IPS DF 4.7 (cell line): ENCODE measurements around the gene IGSF1.

Experiments used
- DNase-seq: peaks from one replicate; pipeline ENCODE4 v3.0.0-alpha.2; 2013; ENCODE audit warnings: low spot score; ENCODE audit errors: extremely low read depth

The IGSF1 gene

DNA sequence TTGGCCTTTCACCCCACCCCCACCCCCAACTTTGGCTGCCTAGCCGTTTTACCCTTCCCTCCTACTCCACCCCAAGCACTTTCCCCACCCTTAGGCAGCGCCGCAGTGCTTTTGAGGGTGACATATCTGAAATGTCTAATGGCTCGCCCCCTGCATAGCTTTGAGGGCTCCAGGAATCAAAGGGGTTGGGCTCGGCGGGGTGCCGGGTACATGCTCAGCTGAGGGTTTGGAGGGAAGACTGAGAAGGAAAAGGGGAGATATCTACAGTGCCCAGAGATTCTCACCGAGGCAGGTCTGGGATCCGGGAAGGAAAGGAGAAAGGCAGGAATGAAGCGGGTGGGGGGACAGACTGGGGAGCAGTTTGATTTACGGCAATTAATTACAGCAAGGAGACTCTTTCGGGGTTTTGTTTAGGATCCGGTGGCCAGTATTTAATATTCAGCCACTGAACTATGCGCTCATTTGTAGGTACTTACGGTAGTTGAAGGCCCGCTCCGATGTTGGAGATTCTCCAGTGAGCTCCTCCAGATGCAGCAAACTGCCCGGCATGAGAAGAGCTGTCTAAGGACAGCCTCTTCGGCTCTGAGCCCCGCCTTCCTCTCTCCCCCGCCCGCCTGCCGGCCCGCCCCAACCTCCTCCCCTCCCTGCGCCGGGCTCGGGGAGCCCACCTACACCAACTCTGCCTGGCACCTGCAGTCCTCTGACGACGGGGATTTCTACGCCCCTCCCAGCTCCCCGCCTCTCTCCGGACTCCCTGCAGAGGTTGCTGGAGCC is at the start of gene IGSF1:
TSS of gene IGSF1 (minus strand) at position 569 of the 774 bp plus-strand sequence. CDS start 2,632 bp downstream, outside the sequence.
- DNase-seq = peak; percentile 44

DNA sequence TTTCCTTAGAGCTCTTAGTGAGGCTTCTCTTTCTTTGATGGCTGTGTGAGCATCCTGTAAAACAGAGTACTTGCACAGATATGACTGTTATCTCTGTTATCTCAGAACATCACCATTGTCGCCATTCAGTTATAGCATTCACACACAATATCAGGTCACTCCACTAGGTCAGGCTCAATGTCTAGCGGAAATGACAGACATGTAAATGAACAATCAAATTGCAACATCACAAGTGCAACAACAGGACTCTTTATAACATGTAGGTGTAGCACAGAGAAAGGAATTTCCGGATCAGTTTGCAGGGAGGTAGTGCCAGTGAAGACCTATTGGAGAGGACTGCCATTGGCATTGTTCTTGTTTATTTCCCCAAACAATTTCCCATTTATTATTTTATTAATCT is 43.2 kb upstream of the IGSF1 start:
- DNase-seq = no peak

- no peak for DNase-seq
Measured at GRCh38 chrX:131331152-131331551, 42.0 kb upstream of the IGSF1 start.

- DNase-seq = no peak
Measured at GRCh38 chrX:131330735-131331134, 41.6 kb upstream of the IGSF1 start.

DNA sequence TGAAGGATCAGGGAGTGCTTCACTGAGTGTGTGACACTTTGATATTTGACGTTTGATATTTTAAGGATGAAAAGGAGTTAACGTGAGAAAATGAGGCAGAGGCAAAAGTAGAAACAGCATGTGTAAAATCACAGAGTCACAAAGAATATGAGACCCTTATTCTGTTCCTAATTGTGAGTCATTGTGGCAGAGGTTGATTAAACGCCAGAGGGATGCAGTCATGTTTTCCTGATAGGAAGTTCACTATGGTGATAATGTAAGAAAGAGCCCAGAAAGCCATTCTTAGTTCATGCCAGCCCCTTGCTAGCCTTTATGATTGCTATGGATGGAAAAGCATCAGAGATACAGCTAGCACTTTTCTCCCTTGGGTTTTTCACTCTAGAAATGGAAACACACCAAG is 33.5 kb upstream of the IGSF1 start:
- no peak for DNase-seq

GRCh38 chrX:131317326-131317725 is 28.2 kb upstream of the IGSF1 start:
- no peak for DNase-seq

DNA sequence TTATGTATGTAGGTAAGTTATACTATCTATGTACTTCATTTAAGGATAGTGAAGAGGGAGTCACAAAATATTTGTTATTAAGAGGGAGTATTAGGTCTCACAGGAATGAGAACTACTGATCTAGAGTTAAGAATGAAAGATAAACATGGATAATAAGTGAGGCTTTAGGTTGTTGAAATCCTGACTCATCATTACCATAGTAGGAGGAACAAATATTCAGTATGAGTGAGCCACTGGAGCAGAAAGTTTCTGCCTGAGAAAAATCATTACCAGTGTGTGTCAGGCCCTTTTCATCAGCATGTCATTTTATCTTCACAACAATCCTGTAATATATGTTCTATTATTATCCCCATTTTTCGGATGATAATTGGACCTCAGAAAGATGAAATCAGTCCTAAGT is 27.2 kb upstream of the IGSF1 start:
- DNase-seq = no peak

GRCh38 chrX:131308980-131309379 is 19.9 kb upstream of the IGSF1 start:
- DNase-seq = no peak

- DNase-seq = no peak
Measured at GRCh38 chrX:131306601-131307000, 17.5 kb upstream of the IGSF1 start.

- no peak for DNase-seq
Measured at GRCh38 chrX:131305926-131306325, 16.8 kb upstream of the IGSF1 start.

GRCh38 chrX:131302701-131303100 is 13.6 kb upstream of the IGSF1 start:
- DNase-seq = no peak

- DNase-seq = no peak
Measured at GRCh38 chrX:131301155-131301554, 12.0 kb upstream of the IGSF1 start.

GRCh38 chrX:131298846-131299245 is 9.7 kb upstream of the IGSF1 start:
- DNase-seq = no peak

DNA sequence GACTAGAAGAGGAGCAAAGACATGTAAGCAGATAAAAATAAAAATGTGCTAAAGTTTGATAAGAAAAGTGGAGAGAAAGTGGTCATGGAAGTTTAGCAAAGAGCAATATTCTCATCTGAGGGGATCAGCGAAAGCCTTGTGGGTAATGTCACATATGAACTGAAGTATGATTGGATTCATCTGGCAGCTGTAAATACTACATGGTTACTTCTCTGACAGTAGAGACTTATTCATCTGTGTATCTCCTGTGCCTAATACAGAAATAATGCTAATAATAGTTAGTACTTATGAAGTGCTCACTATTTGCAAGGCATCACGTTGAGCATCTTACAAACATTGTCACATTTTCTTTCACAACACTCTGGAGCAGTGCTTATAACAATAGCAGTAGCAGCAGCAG is 8.9 kb upstream of the IGSF1 start:
- no peak for DNase-seq

GRCh38 chrX:131289527-131289926 is 421 bp upstream of the IGSF1 start:
- DNase-seq = no peak

GRCh38 chrX:131288188-131288587 is 918 bp downstream of the IGSF1 start:
- DNase-seq = no peak

DNA sequence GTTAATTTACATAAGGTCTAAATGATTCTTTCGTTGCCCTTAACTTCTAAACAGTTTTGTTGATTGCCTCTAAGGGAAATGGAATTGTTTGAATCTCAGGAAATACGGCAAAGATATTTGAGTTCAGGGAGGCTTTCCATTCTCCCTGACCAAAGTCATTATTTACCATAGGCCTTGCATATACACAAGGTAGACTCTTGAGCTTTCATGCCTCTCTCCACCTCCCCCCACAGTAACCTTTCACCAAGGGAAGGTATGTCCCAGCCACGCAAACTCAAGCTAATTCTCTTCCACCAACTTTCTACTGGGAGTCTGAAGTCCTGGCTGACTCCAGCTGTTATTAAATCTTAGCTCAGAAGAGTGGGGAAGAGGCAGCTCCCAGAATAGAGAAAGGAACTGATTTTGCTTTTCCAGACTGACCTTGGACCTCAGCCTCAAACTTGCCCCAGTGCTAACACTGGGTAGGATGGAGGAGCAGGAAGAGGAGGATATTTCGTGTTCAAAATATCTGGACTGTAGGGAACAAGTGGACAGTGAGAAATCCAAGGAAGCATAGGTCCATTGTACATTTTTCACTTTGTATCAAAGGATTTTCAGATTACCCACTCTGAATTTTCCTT is 1.4 kb downstream of the IGSF1 start:
- DNase-seq = no peak

- no peak for DNase-seq
Measured at GRCh38 chrX:131279617-131280016, 9.5 kb downstream of the IGSF1 start.

DNA sequence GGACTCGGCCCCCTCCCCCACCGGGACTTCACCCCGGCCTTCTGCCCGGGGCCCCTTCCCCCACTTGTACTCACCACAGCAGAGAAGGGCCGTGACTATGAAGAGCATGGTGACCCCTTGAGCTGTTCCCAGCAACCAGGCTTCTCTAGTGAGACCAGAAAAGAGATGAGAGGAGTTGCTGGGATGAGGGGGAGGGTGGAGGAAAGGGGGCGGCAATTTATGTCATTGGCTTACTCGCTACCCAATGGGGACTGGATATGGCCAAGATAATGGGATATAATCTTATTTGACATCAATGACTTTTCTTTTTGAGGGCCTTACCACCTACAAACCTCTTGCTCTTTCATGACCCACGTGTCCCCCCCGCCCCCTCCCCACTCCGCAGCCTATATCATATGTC is 9.9 kb downstream of the IGSF1 start:
- DNase-seq = no peak

DNA sequence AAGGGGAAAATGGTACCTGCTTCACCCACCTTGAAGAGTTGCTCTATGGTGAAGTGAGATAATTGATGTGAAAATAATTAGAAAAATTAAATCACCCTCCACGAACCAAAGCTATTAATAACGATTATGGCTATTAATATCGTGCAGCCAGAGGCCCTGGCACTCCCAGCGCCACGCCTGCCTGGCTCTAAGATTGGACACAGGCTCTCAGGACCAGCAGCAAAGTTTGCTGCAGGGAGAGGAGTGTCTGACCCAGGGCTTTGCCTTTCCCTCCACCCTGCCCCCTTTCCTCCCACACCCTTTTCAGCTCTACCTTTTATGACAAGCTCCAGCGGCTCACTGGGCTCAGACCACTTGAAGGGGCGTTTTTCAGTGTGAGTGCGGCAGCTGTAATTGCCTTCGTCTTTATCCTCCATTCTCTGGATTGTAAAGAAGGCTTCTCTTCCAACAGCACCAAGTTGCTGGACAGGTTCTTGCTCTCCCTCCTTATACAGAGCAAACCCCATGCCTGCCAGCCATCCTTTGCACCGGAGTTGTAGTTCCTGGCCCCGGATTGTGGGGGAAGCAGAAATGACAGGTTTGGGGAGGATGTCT is 11.5 kb downstream of the IGSF1 start:
- DNase-seq = no peak

DNA sequence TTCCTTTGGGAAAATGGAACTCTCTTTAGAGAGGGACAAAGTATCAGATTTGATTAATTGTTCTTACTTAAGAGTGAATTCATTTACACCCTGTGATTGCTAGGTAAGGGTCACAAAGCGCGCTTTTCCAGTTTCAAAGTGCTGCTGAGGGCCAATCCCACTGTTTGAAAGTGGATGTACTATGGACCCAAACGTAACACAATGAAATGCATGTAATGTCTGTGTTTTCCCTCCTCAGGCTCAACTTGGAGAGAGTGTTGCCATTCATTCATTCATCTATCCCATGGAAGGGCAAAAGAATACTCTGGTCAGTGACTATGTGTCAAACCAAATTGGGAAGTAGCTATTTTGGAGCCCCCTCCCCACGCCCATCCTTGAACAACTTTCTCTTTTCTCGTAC is 16.1 kb downstream of the IGSF1 start:
- DNase-seq = no peak

DNA sequence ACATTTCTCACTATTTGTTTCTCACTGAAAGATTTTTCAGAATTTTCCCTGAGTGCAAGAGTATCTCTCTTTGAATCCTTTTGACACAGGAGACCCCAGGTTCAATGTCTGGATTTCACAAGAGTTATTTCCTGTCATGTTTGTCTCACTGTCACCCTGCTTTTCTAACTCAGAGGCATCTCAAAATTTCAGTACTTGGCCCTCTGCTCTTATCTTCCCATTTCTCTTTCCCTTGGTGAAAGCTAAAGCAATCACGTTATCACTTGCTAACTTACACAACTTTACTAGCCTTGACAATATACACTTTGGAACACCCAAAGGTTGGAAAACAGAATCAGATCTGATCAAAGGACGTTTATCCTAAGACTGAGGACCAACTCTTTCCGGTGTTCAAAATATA is 17.3 kb downstream of the IGSF1 start:
- DNase-seq = no peak

DNA sequence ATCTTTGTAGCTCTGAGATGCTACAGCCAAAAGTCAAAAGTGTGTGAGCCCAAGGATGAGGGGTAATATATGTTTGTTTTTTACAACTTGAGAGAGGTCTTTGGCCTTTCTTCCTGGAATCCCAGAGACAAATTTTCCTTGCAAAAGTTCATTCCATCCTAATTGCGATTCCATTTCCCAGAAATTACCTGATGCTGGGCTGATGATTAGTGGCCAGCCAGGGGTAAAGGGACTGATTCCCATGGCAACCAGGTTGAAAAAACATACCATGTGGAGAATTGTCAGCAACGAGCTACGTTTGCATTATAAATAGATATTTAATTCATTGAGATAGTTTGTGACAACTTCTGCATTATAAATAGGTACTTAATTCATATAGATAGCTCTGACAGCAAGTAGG is 17.8 kb downstream of the IGSF1 start:
- DNase-seq = no peak
